GM19372 (cell line): ENCODE measurements around the gene MBP.
"Not testable (repeated sequence)": the region's sequence is repeated elsewhere in the genome, so short reads cannot be mapped to it uniquely, and the experiment has no call there.

Experiments used
- ATAC-seq: cut with Tn5 transposase; IDR thresholded peaks from one replicate; pipeline ENCODE4 v1.9.1; 2021; ENCODE audit warnings: mild to moderate bottlenecking, low read depth, moderate library complexity; ENCODE audit not compliant: unreplicated experiment

The MBP gene

GRCh38 chr18:76995896-76996295 lies 136.7 kb downstream of the MBP start:
- ATAC-seq = no peak

- no peak for ATAC-seq
These were observed 138.4 kb downstream of the MBP start for GRCh38 chr18:76994086-76994654.

GRCh38 chr18:76993573-76993972 lies 139.0 kb downstream of the MBP start:
- ATAC-seq = no peak

GRCh38 chr18:76993085-76993382 lies 139.5 kb downstream of the MBP start:
- no peak for ATAC-seq

GRCh38 chr18:76992226-76993084 lies 140.1 kb downstream of the MBP start:
- no peak for ATAC-seq

GRCh38 chr18:76991021-76991688 lies 141.4 kb downstream of the MBP start:
- no peak for ATAC-seq

- ATAC-seq = not testable (repeated sequence)
These were observed 142.1 kb downstream of the MBP start for GRCh38 chr18:76990343-76991020.

GRCh38 chr18:76989647-76990190 lies 142.9 kb downstream of the MBP start:
- no peak for ATAC-seq

- no peak for ATAC-seq
These were observed 143.5 kb downstream of the MBP start for GRCh38 chr18:76988827-76989646.

GRCh38 chr18:76988031-76988826 lies 144.4 kb downstream of the MBP start:
- ATAC-seq = no peak

- no peak for ATAC-seq
These were observed 146.2 kb downstream of the MBP start for GRCh38 chr18:76986406-76986805.

- no peak for ATAC-seq
These were observed 146.7 kb downstream of the MBP start for GRCh38 chr18:76985951-76986236.

- no peak for ATAC-seq
These were observed 147.2 kb downstream of the MBP start for GRCh38 chr18:76985156-76985950.

- ATAC-seq = no peak
These were observed 148.1 kb downstream of the MBP start for GRCh38 chr18:76984193-76985155.

GRCh38 chr18:76983613-76984051 lies 149.0 kb downstream of the MBP start:
- ATAC-seq = no peak

- ATAC-seq = peak; percentile 78
These were observed 149.6 kb downstream of the MBP start for GRCh38 chr18:76982841-76983583.

- no peak for ATAC-seq
These were observed 150.5 kb downstream of the MBP start for GRCh38 chr18:76982038-76982437.
